Neural progenitor cell (in vitro differentiated cells): ENCODE data around the gene NXN.
"Not testable (repeated sequence)": the region's sequence is repeated elsewhere in the genome, so short reads cannot be mapped to it uniquely, and the experiment has no call there.

ENCODE experiments used
- EZH2 ChIP-seq: fragments of 200-600 bp; sonication (generic); IDR thresholded peaks from 2 replicates; pipeline ENCODE4 v1.6.1; 2017; ENCODE audit warnings: antibody characterized with exemption, mild to moderate bottlenecking, moderate library complexity
- EZH2phosphoT487 ChIP-seq: fragments of 200-600 bp; sonication (generic); IDR thresholded peaks from 2 replicates; pipeline ENCODE4 v1.6.1; 2017; ENCODE audit warnings: antibody characterized with exemption
- TF ChIP-seq, protein P1 (sequence below): fragments of 200-600 bp; sonication (generic); IDR thresholded peaks from 2 replicates; pipeline ENCODE4 v1.5.1; 2017; ENCODE audit warnings: antibody characterized with exemption, mild to moderate bottlenecking

DNA sequence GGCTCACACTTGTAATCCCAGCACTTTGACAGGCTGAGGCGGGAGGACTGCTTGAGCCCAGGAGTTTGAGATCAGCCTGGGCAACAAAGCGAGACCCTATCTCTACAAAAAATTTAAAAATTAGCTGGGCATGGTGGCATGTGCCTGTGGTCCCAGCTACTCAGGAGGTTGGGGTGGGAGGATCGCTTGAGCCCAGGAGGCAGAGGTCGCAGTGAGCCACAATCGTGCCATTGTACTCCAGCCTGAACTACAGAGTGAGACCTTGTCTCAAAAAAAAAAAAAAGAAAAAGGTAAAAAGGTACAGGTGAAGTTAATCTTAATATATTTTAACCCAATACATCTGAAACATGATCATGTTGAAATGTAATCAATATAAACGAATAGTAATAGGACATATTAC is 73.9 kb downstream of the NXN start:
- TF ChIP-seq, protein P1, sequence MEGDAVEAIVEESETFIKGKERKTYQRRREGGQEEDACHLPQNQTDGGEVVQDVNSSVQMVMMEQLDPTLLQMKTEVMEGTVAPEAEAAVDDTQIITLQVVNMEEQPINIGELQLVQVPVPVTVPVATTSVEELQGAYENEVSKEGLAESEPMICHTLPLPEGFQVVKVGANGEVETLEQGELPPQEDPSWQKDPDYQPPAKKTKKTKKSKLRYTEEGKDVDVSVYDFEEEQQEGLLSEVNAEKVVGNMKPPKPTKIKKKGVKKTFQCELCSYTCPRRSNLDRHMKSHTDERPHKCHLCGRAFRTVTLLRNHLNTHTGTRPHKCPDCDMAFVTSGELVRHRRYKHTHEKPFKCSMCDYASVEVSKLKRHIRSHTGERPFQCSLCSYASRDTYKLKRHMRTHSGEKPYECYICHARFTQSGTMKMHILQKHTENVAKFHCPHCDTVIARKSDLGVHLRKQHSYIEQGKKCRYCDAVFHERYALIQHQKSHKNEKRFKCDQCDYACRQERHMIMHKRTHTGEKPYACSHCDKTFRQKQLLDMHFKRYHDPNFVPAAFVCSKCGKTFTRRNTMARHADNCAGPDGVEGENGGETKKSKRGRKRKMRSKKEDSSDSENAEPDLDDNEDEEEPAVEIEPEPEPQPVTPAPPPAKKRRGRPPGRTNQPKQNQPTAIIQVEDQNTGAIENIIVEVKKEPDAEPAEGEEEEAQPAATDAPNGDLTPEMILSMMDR = not testable (repeated sequence)
- not testable (repeated sequence) for TF ChIP-seq EZH2phosphoT487, EZH2
